GM19025 (cell line): ENCODE results near the gene TSPAN3.

Source experiments
- ATAC-seq: cut with Tn5 transposase; IDR thresholded peaks from one replicate; pipeline ENCODE4 v1.9.1; 2021; ENCODE audit warnings: mild to moderate bottlenecking, low read depth, moderate library complexity; ENCODE audit not compliant: unreplicated experiment

TSPAN3 gene

GRCh38 chr15:77057685-77058084 lies 13.2 kb downstream of the TSPAN3 start:
- no peak for ATAC-seq

GRCh38 chr15:77057072-77057471 lies 13.8 kb downstream of the TSPAN3 start:
- ATAC-seq: no peak

- no peak for ATAC-seq
Observed at GRCh38 chr15:77053709-77054108, 17.2 kb downstream of the TSPAN3 start.

GRCh38 chr15:77052556-77052955 lies 18.4 kb downstream of the TSPAN3 start:
- no peak for ATAC-seq

GRCh38 chr15:77048135-77048876 lies 22.6 kb downstream of the TSPAN3 start:
- ATAC-seq: no peak

GRCh38 chr15:77046704-77047412 lies 24.1 kb downstream of the TSPAN3 start:
- no peak for ATAC-seq

GRCh38 chr15:77045985-77046384 lies 24.9 kb downstream of the TSPAN3 start:
- no peak for ATAC-seq

- no peak for ATAC-seq
Observed at GRCh38 chr15:77044228-77045042, 26.5 kb downstream of the TSPAN3 start.

GRCh38 chr15:77042955-77043920 lies 27.7 kb downstream of the TSPAN3 start:
- ATAC-seq: no peak

GRCh38 chr15:77042245-77042919 lies 28.5 kb downstream of the TSPAN3 start:
- ATAC-seq: no peak

GRCh38 chr15:77040673-77041072 lies 30.2 kb downstream of the TSPAN3 start:
- no peak for ATAC-seq

- ATAC-seq: no peak
Observed at GRCh38 chr15:77039848-77040247, 31.1 kb downstream of the TSPAN3 start.

- ATAC-seq: no peak
Observed at GRCh38 chr15:77039217-77039533, 31.7 kb downstream of the TSPAN3 start.

GRCh38 chr15:77038312-77039216 lies 32.3 kb downstream of the TSPAN3 start:
- no peak for ATAC-seq

GRCh38 chr15:77037388-77038209 lies 33.3 kb downstream of the TSPAN3 start:
- ATAC-seq: no peak

GRCh38 chr15:77036537-77037387 lies 34.1 kb downstream of the TSPAN3 start:
- no peak for ATAC-seq

GRCh38 chr15:77035999-77036471 lies 34.9 kb downstream of the TSPAN3 start:
- no peak for ATAC-seq
